Stimulated activated CD4-positive, alpha-beta T cell treated with anti-CD3 and anti-CD28 coated beads, Interleukin-1b, Interleukin-23, amount 100 ng/mL, for 4 hours (primary cell): ENCODE data around the gene UBXN2A.
"Not testable (repeated sequence)": the region's sequence is repeated elsewhere in the genome, so short reads cannot be mapped to it uniquely, and the experiment has no call there.

Source experiments
- DNase-seq, 2 donors: peaks; one replicate each; pipeline ENCODE4 v3.0.0-alpha.2; 2020; ENCODE audit warnings: low read depth in 2 of 2

The UBXN2A gene

DNA sequence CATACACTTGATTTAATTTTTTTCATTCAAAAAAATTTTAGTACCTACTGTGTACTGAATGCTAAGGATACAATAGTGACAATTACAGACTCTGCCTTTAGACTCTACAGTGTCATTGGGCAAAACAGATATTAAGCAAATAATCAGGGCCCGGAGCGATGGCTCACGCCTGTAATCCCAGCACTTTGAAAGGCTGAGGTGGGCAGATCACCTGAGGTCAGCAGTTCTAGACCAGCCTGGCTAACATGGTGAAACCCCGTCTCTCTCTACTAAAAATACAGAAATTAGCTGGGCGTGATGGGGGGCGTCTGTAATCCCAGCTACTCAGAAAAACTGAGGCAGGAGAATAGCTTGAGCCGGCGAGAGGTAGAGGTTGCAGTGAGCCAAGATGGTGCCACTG is 1.4 kb downstream of the UBXN2A start:
- DNase-seq = no peak

DNA sequence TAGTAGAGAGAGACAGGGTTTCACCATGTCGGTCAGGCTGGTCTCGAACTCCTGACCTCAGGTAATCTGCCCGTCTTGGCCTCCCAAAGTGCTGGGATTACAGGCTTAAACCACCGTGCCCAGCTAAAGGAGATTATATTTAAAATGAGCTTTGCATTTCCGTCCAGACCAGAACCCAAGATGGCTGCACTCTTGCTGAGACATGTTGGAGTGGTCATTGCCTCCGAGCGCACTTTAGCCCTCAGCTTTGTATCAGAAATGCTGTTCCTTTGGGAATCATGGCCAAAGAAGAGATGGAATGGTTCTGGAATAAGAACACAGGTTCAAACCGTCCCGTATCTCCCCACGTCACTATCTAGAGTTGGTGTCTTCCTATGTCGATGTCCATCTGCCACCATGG is 3.4 kb downstream of the UBXN2A start:
- DNase-seq = no peak

DNA sequence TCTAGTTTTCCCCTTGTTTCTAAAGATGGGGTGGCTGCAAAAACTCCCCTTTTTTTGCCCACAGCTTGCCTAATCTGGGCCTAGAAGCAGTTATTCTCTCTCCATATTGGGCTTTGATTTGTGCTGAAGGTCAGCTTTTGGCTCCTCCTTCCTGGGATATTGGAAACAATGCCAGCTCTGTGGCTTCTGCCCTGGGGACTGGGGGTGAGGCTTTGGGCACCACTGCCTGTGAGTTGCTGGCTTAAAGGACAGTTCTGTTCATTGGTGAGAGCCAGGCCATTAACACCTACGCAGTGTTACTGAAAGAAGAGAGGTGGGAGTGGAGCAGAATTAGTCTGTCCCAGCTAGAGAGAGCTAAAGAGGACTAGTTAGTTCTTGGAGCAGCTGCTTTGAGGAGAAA is 4.3 kb downstream of the UBXN2A start:
- no peak for DNase-seq

DNA sequence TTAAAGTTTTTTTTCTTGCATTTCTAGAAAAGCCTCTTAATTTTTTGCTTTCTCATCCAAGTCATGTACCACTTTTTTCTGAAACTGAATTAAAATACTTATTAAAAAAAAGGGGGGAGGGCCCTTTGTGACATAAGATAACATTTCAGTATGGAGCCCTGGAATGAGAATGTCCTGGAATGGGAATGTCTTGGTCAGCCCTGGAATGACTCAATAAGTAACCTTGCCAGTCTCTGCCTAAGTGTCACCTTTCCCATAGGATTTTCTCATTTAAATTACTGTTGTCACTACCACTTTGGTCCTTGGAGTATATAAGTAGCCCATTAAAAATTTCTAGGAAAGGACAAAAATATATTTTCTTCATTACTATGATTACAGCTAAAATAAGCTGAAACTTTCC is 4.7 kb downstream of the UBXN2A start:
- DNase-seq = no peak

DNA sequence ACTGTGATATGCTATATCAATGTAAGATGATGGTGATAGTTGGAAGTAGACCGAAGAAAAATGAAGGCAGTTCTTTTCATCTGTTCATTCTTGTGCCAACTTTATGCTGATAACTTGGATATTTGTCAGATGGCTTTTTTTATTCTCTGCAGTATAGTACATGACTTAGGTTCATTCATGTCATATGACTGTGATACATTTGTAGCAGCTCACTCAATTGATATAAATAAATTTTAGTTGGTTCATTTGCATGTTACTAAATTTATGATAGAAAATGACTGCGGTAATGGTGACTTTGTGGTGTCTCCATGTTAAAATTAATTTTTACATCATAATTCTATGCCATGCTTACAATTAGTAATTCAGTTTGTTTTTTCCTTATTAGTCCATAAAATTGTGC is 7.1 kb downstream of the UBXN2A start:
- no peak for DNase-seq

DNA sequence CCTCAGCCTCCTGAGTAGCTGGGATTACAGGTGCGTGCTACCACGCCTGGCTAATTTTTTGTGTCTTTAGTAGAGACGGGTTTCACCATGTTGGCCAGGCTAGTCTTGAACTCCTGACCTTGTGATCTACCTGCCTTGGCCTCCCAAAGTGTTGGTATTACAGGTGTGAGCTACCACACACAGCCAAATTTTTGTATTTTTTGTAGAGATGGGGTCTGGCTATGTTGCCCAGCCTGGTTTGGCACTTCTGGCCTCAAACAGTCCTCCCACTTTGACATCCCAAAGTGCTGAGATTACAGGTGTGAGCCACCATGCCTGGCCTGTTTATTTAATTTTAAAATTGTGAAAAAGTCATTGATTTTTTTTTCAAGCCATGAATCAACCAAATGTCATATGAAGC is 12.3 kb downstream of the UBXN2A start:
- not testable (repeated sequence) for DNase-seq

DNA sequence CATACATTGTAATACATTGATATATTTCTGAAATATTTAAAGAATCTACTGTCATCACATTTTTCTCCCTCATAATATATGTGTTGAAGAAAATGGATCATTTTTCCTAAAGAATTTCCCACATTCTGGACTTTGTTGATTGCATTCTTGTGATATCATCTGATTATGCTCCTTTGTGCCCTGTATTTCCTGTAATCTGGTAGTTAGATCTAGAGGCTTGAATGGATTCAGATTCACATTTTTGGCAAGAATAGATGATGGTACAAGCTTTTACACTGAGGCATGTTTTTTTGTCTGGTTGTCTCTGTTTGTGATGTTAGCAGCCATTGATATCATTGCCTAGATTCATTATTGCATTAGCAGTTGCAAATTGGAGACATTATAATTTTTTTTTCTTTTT is 13.4 kb downstream of the UBXN2A start:
- no peak for DNase-seq

DNA sequence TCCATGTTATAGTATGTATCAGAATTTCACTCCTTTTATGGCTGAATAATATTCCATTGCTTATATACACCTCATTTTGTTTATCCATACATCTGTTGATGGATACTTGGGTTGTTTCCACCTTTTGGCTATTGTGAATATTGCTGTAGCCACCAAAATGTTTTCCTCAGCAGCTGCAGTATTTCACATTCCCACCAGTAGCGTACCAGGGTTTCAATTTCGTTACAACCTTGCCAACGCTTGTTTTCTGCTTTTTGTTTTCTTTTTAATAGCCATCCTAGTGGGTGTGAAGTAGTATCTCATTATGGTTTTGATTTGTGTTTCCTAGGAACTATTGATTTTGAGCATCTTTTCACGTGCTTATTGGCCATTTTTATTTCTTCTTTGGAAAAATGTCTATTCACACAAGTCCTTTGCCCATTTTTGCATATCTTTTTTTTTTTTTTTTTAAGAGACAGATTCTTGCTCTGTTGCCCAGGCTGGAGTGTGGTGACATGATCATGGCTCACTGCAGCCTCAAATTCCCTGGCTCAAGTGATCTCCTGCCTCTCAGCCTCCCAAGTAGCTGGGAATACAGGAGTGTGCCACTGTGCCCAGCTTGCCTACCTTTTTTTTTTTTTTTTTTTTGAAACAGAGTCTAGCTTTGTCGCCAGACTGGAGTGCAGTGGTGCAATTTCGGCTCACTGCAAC is 14.2 kb downstream of the UBXN2A start:
- no peak for DNase-seq

DNA sequence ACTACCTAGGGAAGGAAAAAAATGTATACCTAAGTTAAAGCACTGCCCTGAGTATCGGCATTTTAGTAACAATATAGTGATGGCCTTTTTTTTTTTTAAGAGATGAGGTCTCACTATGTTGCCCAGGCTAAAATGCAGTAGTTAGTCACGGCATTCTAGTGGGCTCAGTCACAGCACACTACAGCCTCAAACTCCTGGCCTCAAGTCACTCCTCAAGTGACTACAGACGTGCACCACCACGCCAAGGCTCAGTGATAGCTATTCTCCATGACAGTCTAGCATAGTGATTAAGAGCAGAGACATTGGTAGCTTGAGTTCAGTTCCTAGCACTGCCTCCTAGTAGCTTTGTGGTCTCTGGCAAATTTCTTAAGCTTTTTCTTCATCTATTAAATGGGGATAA is 27.6 kb downstream of the UBXN2A start:
- no peak for DNase-seq

DNA sequence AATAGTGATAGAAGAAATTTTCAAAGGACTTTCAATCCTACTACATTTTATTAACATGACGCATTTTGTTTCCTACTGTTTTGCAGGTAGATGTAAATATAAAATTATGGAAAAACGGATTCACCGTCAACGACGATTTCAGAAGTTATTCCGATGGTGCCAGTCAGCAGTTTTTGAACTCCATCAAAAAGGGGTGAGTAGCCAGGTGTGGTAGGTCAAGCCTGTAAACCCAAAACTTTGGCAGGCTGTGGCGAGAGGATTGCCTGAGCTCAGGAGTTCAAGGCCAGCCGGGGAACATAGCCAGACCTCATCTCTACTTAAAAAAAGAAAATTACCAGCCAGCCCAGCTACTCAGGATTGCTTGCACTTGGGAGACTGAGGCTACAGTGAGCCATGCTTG is 36.6 kb downstream of the UBXN2A start:
- no peak for DNase-seq

DNA sequence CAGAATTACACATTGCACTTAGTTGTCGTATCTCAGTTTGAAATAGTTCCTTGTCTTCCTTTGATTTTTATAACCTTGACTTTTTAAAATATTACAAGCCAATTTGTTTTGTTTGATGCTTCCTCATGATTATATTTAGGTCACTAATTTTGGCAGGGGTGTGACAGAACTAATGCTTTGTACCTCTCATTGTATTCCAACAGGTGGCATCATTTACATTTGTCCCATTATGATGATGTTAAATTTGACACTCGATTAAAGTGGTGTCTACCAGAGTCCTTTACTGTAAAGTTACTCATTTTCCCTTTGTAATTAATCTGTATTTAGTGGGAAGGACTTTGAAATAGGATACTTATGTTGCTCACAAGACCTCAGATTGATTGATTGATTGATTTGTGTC is 48.1 kb downstream of the UBXN2A start:
- DNase-seq = no peak

DNA sequence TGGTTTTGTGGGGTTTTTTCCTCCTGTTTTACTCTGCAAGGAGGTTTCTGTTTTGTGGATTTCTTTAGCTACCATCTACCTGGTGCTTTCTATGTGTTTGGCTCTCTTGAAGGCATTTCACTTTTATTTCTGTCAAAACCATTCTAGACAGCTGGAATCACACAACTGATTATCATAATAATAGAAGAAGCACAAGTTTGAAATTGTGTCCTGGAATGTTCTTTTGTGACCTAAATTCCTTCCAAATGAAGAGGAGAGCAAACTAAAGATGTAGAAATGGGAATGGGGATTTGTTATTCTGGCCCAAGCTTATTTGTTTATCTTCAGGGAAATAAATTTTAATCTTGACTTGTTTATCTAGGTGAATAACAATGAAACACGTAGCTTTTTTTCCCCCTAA is 52.7 kb downstream of the UBXN2A start:
- DNase-seq = no peak

DNA sequence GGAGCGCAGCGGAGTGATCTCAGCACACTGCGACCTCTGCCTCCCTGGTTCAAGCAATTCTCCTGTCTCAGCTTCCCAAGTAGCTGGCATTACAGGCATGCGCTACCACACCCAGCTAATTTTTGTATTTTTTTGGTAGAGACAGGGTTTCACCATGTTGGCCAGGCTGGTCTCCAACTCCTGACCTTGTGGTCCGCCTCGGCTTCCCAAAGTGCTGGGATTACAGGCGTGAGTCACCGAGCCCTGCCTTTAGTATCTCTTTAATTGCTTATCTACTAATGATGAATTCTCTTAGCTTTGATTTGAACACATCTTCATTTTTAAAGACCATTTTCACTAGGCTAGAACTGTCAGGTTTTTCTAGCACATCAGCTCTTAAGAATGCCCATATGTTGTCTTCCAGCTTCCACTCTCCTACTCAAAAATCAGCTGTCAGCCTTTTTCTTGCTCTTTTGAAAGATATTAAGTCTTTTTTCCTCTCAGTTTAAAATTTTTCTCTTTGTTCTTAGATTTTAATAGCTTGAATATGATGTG is 53.5 kb downstream of the UBXN2A start:
- DNase-seq = no peak

DNA sequence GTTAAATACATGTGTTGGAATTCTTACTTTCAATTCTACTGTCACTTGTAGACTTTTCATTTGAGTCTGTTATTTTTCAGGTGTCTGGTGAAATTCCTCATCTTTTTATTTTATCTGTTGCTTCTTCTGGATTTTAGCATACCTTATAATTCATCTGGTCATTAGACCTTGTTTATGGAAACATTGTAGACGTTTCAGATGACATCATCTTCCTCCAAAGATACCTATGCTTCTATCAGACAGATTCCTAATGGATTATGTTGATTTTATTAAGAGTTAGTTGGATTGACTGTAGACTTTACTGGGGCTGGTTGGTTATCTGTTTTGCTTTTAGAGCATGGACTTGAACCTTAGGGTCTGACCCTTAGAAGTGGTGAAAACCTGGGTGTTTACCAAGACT is 54.3 kb downstream of the UBXN2A start:
- DNase-seq = no peak

DNA sequence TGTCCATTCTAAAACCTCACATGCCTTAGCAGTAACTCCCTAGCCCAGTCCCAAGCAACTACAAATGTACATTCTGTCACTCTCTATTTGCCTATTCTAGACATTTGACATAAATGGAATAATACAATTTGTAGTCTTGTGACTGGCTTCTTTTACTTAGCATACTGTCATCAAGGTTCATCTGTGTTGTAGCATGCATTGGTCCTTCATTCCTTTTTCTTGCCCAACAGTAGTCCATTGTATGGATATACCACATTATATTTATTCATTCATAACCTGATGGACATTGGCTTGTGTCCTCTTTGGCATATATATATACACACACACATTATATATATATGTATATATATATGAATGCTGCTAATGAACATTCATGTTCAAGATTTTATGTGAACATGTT is 67.4 kb downstream of the UBXN2A start:
- no peak for DNase-seq

DNA sequence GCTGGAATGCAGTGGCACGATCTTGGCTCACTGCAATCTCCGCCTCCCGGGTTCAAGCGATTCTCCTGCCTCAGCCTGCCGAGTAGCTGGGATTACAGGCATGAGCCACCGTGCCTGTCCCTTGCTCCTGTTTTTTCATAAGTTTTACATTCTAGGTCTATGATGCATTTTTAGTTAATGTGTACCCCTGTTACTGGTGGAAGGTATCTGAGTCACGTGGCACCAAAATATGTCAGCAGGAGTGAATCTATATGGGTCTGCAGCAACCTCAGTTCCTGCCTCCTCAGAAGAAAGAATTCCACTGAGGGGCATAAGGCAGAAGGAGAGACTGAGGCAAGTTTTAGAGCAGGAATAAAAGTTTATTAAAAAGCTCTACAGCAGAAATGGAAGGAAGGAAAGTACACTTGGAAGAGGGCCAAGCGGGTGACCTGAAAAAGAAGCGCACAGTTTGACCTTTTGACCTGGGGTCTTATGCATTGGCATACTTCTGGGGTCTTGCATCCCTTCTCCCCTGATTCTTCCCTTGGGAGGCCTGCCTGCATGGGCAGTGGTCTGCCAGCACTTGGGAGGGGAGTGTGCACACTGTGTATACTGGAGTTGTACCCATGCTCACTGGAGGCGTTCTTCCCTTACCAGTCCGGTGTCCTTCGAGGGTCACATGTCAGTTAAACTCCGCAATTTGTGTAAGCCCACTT is 68.6 kb downstream of the UBXN2A start:
- DNase-seq = no peak

DNA sequence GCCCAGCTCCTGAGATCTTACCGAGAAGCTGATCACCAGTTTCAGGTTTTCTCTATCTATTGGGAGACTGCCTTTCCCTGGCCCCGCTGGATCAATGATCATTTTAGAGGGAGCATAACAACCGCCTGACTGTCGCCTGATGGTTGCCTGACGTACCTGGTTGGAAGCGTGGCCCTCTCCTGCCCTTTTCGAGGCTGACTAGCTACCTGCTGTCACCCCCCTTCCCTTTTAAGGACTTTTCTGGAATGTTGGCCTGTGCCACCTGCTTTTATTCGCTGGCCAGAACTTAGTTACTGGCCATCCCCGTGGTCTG is 69.1 kb downstream of the UBXN2A start:
- no peak for DNase-seq

DNA sequence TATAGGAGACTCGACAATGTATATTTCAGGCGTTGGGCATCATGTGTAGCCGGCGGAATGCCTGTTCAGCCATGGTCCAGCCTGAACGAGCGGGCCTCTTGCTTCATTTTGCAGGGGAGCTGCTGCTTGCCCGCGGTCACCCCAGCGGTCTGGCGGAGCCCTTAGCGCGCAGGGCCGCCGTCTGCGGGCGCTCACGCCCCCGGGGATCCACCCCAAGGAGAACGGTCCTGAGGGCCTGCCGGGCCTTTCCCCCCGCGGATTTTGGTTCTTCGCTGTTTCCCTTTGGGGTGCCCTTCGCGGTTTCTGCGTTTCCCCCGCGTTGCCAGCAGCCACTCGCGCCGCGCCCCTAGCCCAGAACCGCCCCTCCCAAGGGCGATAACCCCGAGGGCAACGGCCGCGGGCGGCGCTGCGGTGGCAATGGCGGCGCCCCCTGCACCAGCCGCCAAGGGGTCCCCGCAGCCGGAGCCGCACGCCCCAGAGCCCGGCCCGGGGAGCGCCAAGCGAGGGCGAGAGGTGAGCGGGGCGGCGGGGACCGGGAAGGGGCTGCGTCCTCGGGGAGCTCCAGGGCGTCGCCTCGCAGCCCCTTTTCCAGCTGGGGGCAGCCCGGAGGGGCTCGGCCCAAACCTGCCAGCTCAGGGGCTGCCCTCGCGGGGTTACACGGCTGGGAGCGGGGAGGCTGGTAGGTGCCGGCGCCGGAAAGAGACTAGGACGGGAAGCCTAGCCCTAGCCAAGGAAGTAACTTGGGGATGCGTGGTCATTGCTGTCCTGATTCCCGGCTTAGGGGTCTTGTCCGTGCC is 69.6 kb downstream of the UBXN2A start, which contains the start of gene MFSD2B:
MFSD2B (plus strand) TSS at position 406 of the 797 bp plus-strand sequence; CDS start at position 418, 12 bp downstream.
- no peak for DNase-seq

DNA sequence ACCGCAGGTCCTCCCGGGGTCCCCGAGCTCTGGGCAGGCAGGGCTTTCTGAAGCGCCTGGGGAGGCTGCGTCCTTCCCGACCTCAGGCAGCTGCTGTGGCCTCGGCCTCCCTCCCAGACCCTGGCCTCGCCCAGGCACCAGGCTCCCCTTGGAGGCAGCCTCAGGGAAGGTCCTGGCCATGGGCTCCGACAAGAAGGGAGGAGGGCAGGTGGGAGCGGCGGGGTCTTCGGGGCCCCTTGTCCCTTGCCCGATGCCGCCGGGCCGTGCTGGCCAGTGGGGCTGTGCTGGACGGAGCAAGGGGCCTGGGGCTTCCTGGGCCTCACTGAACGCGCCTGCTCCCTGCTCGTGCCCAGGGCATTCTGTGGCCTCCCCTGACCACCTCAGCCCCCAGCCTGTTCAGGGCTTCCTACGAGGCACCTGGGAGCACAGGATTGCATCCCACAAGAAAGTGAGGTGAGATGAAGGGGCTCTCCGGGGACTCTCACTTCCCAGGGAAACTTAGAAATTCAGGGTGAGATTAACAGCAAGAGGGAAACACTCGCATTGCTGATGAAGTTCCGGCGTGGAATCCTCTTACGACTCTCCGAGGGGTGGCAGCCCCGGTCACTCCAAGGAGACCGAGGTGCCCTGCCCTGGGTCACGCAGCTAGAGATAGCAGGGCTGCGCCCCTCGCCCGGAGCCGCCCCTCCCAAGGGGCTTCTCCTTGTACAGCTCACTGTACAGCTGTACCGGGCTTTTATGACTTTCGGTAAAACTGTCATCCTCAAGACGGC is 70.4 kb downstream of the UBXN2A start:
- no peak for DNase-seq

DNA sequence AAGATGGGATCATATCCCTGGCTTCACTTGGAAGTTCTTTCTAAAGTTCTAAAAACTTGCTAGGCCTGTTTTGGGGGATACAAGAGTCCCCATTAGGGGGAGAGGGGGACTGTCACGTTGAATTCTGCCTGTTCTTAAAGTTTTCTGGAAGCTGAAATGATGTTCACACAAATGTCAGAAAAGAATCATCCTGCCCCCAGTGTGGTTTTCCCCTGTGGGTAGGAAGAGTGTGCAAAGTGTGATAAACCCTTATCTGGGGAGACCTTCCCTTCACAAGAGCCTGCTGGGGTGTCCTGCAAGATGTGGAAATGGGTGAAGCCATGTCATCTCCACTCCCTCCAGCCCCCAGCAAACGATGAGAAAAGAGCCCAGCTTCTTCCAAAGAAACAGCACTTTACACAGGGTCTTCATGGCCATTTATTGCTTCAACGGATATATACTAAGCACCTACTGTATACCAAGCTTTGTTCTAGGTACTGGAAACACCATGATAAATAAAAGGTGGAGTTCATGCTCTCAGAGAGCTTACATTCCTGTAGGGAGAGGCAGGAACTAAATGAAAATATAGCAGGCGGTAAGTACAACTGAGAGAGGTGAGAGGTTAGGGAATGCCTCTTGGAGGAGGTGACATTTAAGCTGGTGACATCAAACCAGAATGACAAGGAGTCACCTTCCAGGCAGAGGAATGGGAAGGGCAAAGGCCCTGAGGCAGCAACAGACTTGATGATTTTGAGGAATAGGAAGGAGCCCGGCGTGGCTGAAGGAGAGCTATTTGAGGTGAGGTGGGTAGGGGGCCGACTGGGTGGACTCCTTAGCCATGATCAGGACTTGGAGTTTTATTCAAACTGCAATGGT is 71.2 kb downstream of the UBXN2A start:
- DNase-seq = no peak
